PC-3 (cell line): Measurements from ENCODE around the gene NUDT3. TPM values are rescaled to one million over a fixed set of nuclear protein-coding genes. Genes with fewer than 3 reads are reported as not detected.
"Not testable (repeated sequence)": the region's sequence is repeated elsewhere in the genome, so short reads cannot be mapped to it uniquely, and the experiment has no call there.

Experiments used
- ATAC-seq: fragments of 200-7000 bp; cut with Tn5 transposase; 2 replicates; pipeline ENCODE4 v1.9.1; 2020; ENCODE audit warnings: mild to moderate bottlenecking, moderate library complexity
- BruUV-seq: library from RNA; stranded (reverse); fragments of 400-500 nt; replicated peaks from 2 replicates; lab custom pipeline; 2021; lab: Mats Ljungman, UMichigan
- CTCF ChIA-PET: fragments of 300-600 bp; sonication (Branson Sonifier 250); formaldehyde crosslinking; loops from one replicate; lab custom pipeline; 2022; ENCODE audit warnings: antibody characterized with exemption; lab: Charles Lee
- POLR2A ChIA-PET: fragments of 300-600 bp; sonication (Branson Sonifier 250); formaldehyde crosslinking; loops from one replicate; lab custom pipeline; 2022; ENCODE audit warnings: antibody characterized with exemption; ENCODE audit not compliant: unreplicated experiment; lab: Charles Lee
- DNase-seq: peaks from one replicate; pipeline ENCODE4 v3.0.0-alpha.2; 2015
- H2AFZ ChIP-seq: fragments of 300-600 bp; sonication (generic); 2 replicates; pipeline ENCODE4 v1.6.0; 2016; ENCODE audit warnings: antibody characterized with exemption, low read length
- H3F3A ChIP-seq: fragments of 300-600 bp; sonication (generic); one replicate; pipeline ENCODE4 v1.6.0; 2017; ENCODE audit warnings: antibody characterized with exemption, low read length, control low read depth, mild to moderate bottlenecking; ENCODE audit not compliant: unreplicated experiment
- H3K27ac ChIP-seq: fragments of 300-600 bp; sonication (generic); 2 replicates; pipeline ENCODE4 v1.5.1; 2016; ENCODE audit warnings: mild to moderate bottlenecking, low read length
- H3K27me3 ChIP-seq: fragments of 300-600 bp; sonication (generic); 2 replicates; pipeline ENCODE4 v1.6.1; 2016; ENCODE audit warnings: low read length, mixed read lengths
- H3K36me3 ChIP-seq: fragments of 300-600 bp; sonication (generic); 2 replicates; pipeline ENCODE4 v1.6.1; 2016; ENCODE audit warnings: low read depth, mixed run types, low read length, mixed read lengths
- H3K4me1 ChIP-seq: fragments of 300-600 bp; sonication (generic); 2 replicates; pipeline ENCODE4 v1.5.1; 2016; ENCODE audit warnings: low read length; ENCODE audit not compliant: insufficient read depth
- H3K4me2 ChIP-seq: fragments of 300-600 bp; sonication (generic); 2 replicates; pipeline ENCODE4 v1.6.0; 2016; ENCODE audit warnings: low read length
- H3K4me3 ChIP-seq: fragments of 300-600 bp; sonication (generic); 2 replicates; pipeline ENCODE4 v1.5.1; 2016; ENCODE audit warnings: mild to moderate bottlenecking, low read length, mixed read lengths
- H3K79me2 ChIP-seq: fragments of 300-600 bp; sonication (generic); 2 replicates; pipeline ENCODE4 v1.6.1; 2017; ENCODE audit warnings: low read length, mixed read lengths
- H3K9ac ChIP-seq: fragments of 300-600 bp; sonication (generic); 2 replicates; pipeline ENCODE4 v1.6.0; 2016; ENCODE audit warnings: mild to moderate bottlenecking, low read length
- H3K9me2 ChIP-seq: fragments of 300-600 bp; sonication (generic); replicated peaks from 2 replicates; pipeline ENCODE4 v1.6.1; 2016; ENCODE audit warnings: mixed run types, low read length, mixed read lengths
- H3K9me3 ChIP-seq: fragments of 300-600 bp; sonication (generic); 2 replicates; pipeline ENCODE4 v1.6.1; 2016; ENCODE audit warnings: low read length, mixed read lengths
- H4K20me1 ChIP-seq: fragments of 300-600 bp; sonication (generic); 2 replicates; pipeline ENCODE4 v1.6.1; 2016; ENCODE audit warnings: low read length, mixed read lengths
- CTCF ChIP-seq: fragments of 300-600 bp; sonication (generic); conservative IDR thresholded peaks from 2 replicates; pipeline ENCODE4 v1.5.1; 2017; ENCODE audit warnings: antibody characterized with exemption, low read depth, mild to moderate bottlenecking, low read length
- EZH2 ChIP-seq: fragments of 300-600 bp; sonication (generic); IDR thresholded peaks from one replicate; pipeline ENCODE4 v1.6.1; 2017; ENCODE audit warnings: antibody characterized with exemption, mild to moderate bottlenecking, low read length; ENCODE audit not compliant: unreplicated experiment
- EZH2phosphoT487 ChIP-seq: fragments of 300-600 bp; sonication (generic); IDR thresholded peaks from 2 replicates; pipeline ENCODE4 v1.6.1; 2018; ENCODE audit warnings: mild to moderate bottlenecking, antibody characterized with exemption, low read length, borderline replicate concordance
- intact Hi-C: fragments of 100-400 bp; cut with micrococcal nuclease; formaldehyde crosslinking; loops from 2 replicates; pipeline ENCODE4 v1.9.0; 2023
- total RNA-seq: library from RNA; depleted of rRNA; stranded (reverse); fragments of >200 nt; gene quantifications from 2 replicates; pipeline ENCODE4 v1.2.3, GENCODE V29; 2014

Gene NUDT3
- total RNA-seq, 1 experiment from 2014 or later = 24.6 TPM

- BruUV-seq = no TSS peak
- ChIA-PET CTCF (no interaction called here), POLR2A (no interaction called here)
- H3K79me2 ChIP-seq = peaks cover 10% of the 10 kb centered on the region; the same call in 1 of the 2 replicates
- H3K4me3 ChIP-seq = no peak overlapping the region
- H4K20me1 ChIP-seq = 0 out of 2 replicates have a peak, but pooled peaks cover under 1% of the 10 kb centered on the region
- DNase-seq = no peak
- TF ChIP-seq EZH2 (no peak), CTCF (no peak), EZH2phosphoT487 (no peak)
- H3F3A ChIP-seq = no peaks in the 10 kb centered on the region
- intact Hi-C loops = no loop called here
- no peaks in the 10 kb centered on the region for H3K27me3 ChIP-seq
- no peak overlapping the region for H3K27ac ChIP-seq
- H2AFZ ChIP-seq = no peak overlapping the region
- ATAC-seq = no peak
- H3K9ac ChIP-seq = no peak overlapping the region
- peaks cover 4% of the 10 kb centered on the region; the same call in 1 of the 2 replicates for H3K36me3 ChIP-seq
- H3K9me2 ChIP-seq = no peaks in the 10 kb centered on the region
- H3K9me3 ChIP-seq = no peaks in the 10 kb centered on the region
- peaks cover 8% of the 10 kb centered on the region for H3K4me1 ChIP-seq
- no peak overlapping the region for H3K4me2 ChIP-seq
Measured at GRCh38 chr6:34332251-34333198, 59.9 kb downstream of the NUDT3 start.

GRCh38 chr6:34331371-34332050, 61.0 kb downstream of the NUDT3 start:
- BruUV-seq = no TSS peak
- H3K4me1 ChIP-seq = no peaks in the 10 kb centered on the region
- H3K27ac ChIP-seq = no peak overlapping the region
- CTCF ChIA-PET = no interaction called here
- TF ChIP-seq EZH2phosphoT487 (no peak), EZH2 (no peak), CTCF (no peak)
- H4K20me1 ChIP-seq = no peaks in the 10 kb centered on the region
- H3K36me3 ChIP-seq = peaks cover 4% of the 10 kb centered on the region; the same call in 1 of the 2 replicates
- no peaks in the 10 kb centered on the region for H3F3A ChIP-seq
- 0 out of 2 replicates have a peak, but pooled peaks cover 3% of the 10 kb centered on the region for H3K79me2 ChIP-seq
- no peak overlapping the region for H3K9ac ChIP-seq
- no peak for ATAC-seq
- no peaks in the 10 kb centered on the region for H3K9me3 ChIP-seq
- no peaks in the 10 kb centered on the region for H3K27me3 ChIP-seq
- H2AFZ ChIP-seq = no peak overlapping the region
- no peak for DNase-seq
- H3K4me2 ChIP-seq = no peak overlapping the region
- POLR2A ChIA-PET = no interaction called here
- intact Hi-C loops = no loop called here
- no peak overlapping the region for H3K4me3 ChIP-seq
- H3K9me2 ChIP-seq = no peaks in the 10 kb centered on the region

GRCh38 chr6:34329814-34330213, 62.7 kb downstream of the NUDT3 start:
- H3K4me2 ChIP-seq, BruUV-seq, DNase-seq, ATAC-seq, H3K27ac ChIP-seq, CTCF ChIA-PET, H3K4me3 ChIP-seq, H3K27me3 ChIP-seq, POLR2A ChIA-PET, H3K79me2 ChIP-seq, intact Hi-C loops, H4K20me1 ChIP-seq, H3K36me3 ChIP-seq, H3F3A ChIP-seq, H3K4me1 ChIP-seq, H2AFZ ChIP-seq, H3K9ac ChIP-seq, H3K9me2 ChIP-seq, H3K9me3 ChIP-seq: not testable (repeated sequence)
